GM21528 (cell line): ENCODE results near the gene RAVER2.
A peak's percentile ranks its signal among the peaks of the same experiment; 100 is the strongest.
"Not testable (repeated sequence)": the region's sequence is repeated elsewhere in the genome, so short reads cannot be mapped to it uniquely, and the experiment has no call there.

Experiments
- ATAC-seq: cut with Tn5 transposase; IDR thresholded peaks from one replicate; pipeline ENCODE4 v1.9.1; 2021; ENCODE audit warnings: mild to moderate bottlenecking, moderate library complexity; ENCODE audit not compliant: unreplicated experiment, low FRiP score

RAVER2 gene

DNA sequence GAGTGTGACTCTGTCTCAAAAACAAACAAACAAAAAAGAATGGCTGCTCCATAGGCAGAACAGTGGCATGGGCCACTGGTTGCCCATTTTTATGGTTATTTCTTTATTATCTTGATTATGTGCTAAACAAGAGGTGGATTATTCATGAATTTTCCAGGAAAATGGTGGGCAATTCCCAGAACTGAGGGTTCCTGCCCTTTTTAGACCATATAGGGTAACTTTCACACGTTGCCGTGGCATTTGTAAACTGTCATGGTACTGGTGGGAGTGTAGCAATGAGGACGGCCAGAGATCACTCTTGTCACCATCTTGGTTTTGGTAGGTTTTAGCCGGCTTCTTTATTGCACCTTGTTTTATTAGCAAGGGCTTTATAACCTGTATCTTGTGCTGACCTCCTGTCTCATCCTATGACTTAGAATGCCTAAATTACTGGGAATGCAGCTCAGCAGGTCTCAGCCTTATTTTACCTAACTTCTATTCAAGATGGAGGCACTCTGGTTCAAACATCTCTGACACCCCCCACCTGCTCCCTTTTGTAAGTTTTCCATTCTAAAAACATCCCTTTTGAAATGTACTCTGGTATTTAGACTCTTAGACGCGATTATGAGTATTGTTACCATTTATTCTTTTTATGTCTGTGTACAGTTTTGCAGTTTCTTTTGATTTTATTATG lies 57.1 kb downstream of the RAVER2 start:
- no peak for ATAC-seq

GRCh38 chr1:64809309-64809708 lies 64.4 kb downstream of the RAVER2 start:
- ATAC-seq, result no peak

- ATAC-seq, result no peak
Measured at GRCh38 chr1:64810001-64810400, 65.1 kb downstream of the RAVER2 start.

DNA sequence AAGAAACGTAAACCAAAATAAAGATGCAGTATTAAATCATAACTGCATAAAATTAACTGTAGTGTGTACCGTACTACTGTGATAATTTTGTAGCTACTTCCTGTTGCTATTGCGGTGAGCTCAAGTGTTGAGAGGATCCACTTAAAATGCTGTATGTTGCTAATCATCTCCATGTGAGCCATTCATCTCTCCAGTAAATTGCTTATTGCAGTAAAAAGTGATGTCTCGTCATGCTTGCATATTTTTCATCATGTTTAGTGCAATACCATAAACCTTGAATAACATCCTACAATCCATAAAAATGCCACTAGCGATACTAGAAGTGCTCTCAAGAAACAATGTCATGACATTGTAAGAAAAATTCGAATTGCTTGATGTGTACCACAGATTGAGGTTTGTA lies 66.3 kb downstream of the RAVER2 start:
- no peak for ATAC-seq

GRCh38 chr1:64814427-64814826 lies 69.6 kb downstream of the RAVER2 start:
- no peak for ATAC-seq

- ATAC-seq, result not testable (repeated sequence)
Measured at GRCh38 chr1:64817364-64817763, 72.5 kb downstream of the RAVER2 start.

DNA sequence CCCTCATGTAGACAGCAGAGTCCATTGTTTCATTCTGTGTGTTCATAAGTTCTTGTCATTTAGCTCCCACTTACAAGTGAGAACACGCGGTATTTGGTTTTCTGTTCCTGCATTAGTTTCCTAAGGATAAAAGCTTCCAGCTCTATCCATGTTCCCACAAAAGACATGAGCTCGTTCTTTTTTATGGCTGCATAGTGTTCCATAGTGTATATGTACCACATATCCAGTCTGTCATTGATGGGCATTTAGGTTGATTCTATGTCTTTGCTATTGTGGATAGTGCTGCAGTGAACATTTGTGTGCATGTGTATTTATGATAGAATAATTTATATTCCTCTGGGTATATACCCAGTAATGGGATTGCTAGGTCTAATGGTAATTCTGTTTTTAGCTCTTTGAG lies 75.7 kb downstream of the RAVER2 start:
- not testable (repeated sequence) for ATAC-seq

DNA sequence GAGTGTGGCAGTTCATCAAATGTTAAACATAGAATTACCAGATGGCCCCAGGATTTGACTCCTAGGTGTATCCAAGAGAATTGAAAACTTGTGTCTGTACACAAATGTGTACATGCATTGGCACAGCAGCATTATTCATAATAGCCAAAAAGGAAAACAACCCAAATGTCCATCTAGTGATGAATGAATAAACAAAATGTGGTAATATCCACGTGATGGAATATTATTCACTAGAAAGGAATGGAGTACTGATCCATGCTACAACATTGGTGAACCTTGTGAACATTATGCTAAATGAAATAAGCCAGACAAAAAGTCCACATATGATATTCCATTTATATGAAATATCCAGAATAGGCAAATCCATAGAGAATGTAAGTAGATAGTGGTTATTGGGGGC lies 77.7 kb downstream of the RAVER2 start:
- no peak for ATAC-seq

GRCh38 chr1:64823691-64824476 lies 79.0 kb downstream of the RAVER2 start:
- ATAC-seq, result peak; percentile 73

DNA sequence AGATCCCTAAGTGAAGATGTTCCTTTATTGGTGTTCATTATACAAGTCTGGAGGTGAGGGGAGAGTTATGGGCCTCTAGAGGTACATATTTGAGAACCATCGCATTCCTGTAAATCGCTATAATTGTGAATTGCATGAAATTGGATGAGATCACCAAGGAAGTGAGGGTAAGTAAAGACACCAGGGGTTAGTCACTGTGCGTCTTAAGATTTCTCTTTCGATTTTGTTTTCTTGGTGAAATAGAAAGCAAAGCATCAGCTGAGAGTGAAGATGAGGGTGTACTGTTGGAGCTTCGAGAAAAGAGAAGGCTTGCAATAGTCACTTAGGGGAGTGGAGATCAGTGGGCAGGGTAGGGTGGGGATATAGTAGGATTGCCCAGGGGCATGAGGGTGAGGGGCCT lies 82.1 kb downstream of the RAVER2 start:
- peak; percentile 59 for ATAC-seq

DNA sequence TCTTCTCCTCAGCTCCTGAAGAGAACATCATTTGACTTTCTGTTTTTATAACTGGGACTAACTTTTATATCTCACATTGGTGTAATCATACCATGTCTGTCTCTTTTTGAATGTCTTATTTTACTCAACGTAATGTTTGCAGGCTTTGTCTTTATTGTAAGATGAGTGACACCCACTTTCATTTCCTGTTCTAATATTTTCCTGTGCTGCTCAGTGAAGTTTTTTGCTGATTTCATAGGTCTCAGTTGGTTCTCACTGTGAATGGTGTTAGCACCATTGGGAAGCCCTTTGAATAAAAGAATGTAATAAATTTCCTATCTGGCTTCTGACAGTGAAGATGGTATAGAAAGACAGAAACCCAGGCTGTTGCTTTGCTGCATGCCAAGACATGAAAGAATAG lies 84.0 kb downstream of the RAVER2 start:
- ATAC-seq, result no peak

- ATAC-seq, result no peak
Measured at GRCh38 chr1:64829411-64830029, 84.6 kb downstream of the RAVER2 start.

DNA sequence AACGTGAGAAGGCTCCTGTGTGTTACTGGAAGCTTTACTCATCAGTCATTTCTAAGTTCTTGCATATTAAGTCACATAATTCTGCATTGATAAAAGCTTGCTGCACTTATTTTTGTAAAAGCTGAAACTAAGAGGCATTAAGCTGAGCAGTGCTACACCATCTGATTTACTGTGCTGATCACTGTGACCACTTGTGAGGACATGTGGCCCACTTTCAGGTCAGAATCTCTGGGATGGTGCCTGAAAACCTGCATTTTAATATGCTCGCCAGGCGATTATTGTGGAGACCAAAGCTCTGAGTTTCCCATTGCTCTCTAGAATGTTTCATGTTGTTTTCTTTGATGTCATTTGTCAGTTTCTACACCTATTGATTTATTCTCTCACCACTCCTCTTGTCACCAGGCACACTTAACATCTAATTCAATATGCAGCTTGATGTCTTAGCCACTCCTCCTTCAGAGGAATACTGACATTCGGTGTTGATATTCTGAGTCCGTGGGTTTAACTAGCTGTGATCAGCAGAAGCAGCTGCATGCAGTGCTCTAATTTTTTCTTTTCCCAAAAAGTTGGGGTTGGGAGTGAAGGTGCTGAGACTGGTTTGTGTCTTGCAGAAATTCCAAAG lies 85.3 kb downstream of the RAVER2 start:
- ATAC-seq, result no peak

DNA sequence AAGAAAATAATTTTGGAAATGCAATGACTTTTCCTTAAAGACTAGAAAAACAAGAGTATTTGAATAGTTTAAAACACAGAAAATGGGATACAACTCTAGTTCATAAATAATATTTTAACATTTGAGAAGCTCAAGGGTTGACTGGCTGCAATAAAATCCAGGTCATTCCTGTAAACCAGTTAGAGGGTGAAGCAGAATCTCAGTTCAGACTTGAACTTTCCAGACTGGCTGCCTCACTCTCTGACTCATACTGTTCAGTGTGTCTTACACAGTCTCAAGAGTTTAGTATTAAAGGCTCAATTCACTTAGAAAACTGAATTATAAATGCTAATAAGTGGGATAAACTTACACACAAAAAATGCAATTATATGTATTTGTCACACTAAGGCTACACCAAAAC lies 89.9 kb downstream of the RAVER2 start:
- ATAC-seq, result no peak

GRCh38 chr1:64836802-64837201 lies 91.9 kb downstream of the RAVER2 start:
- ATAC-seq, result no peak

GRCh38 chr1:64838486-64838885 lies 93.6 kb downstream of the RAVER2 start:
- no peak for ATAC-seq

GRCh38 chr1:64839261-64839660 lies 94.4 kb downstream of the RAVER2 start:
- ATAC-seq, result no peak

GRCh38 chr1:64839732-64840405 lies 95.0 kb downstream of the RAVER2 start:
- ATAC-seq, result no peak

- ATAC-seq, result no peak
Measured at GRCh38 chr1:64841330-64842065, 96.6 kb downstream of the RAVER2 start.

GRCh38 chr1:64842224-64842623 lies 97.3 kb downstream of the RAVER2 start:
- no peak for ATAC-seq
